WERI-Rb-1 (cell line): Measurements from ENCODE around the gene SELENOO.

Experiments used
- DNase-seq: peaks from one replicate; pipeline ENCODE4 v3.0.0-alpha.2; 2020
- H3K27ac ChIP-seq: fragments of 250-450 bp; sonication (Bioruptor Pico); 2 replicates; pipeline ENCODE4 v1.5.1; 2020; ENCODE audit warnings: mild to moderate bottlenecking, moderate library complexity
- H3K27me3 ChIP-seq: fragments of 250-450 bp; sonication (Bioruptor Pico); 2 replicates; pipeline ENCODE4 v1.5.1; 2021; ENCODE audit warnings: mild to moderate bottlenecking, low read depth, moderate library complexity; ENCODE audit not compliant: insufficient read depth, severe bottlenecking
- H3K36me3 ChIP-seq: fragments of 250-450 bp; sonication (Bioruptor Pico); 2 replicates; pipeline ENCODE4 v1.5.1; 2020; ENCODE audit warnings: mild to moderate bottlenecking, moderate library complexity
- H3K4me3 ChIP-seq: 2 replicates; pipeline ENCODE4 v1.5.1; 2011; ENCODE audit warnings: low read depth, mild to moderate bottlenecking, control low read depth, low read length
- H3K9me3 ChIP-seq: fragments of 250-450 bp; sonication (Bioruptor Pico); 2 replicates; pipeline ENCODE4 v1.5.1; 2021; ENCODE audit warnings: mild to moderate bottlenecking, moderate library complexity; ENCODE audit not compliant: severe bottlenecking
- CTCF ChIP-seq: IDR thresholded peaks from 2 replicates; pipeline ENCODE4 v1.5.1; 2011; ENCODE audit warnings: low read depth, mild to moderate bottlenecking, control low read depth, inconsistent platforms, low read length

The SELENOO gene

GRCh38 chr22:50261615-50262459 lies 61.0 kb downstream of the SELENOO start, which contains the start of gene MAPK12:
MAPK12 (minus strand) TSS chr22:50261683; CDS start chr22:50261509, 174 bp downstream.
- Histone ChIP-seq H3K27me3 (no peaks in the 10 kb centered on the region), H3K4me3 (peak within 1 kb of the TSS; percentile 77), H3K36me3 (peaks cover 38% of the 10 kb centered on the region), H3K9me3 (no peaks in the 10 kb centered on the region), H3K27ac (peak within 1 kb of the TSS; percentile 80)
- TF ChIP-seq CTCF = no peak
- peak; percentile 75 for DNase-seq

GRCh38 chr22:50262460-50262911 lies 61.7 kb downstream of the SELENOO start:
- Histone ChIP-seq H3K4me3 (peak overlapping the region; percentile 24), H3K9me3 (no peaks in the 10 kb centered on the region), H3K36me3 (peaks cover 38% of the 10 kb centered on the region), H3K27me3 (no peaks in the 10 kb centered on the region), H3K27ac (peak overlapping the region; percentile 80)
- peak; percentile 53 for DNase-seq
- no peak for TF ChIP-seq CTCF

- Histone ChIP-seq H3K27ac (peak overlapping the region; percentile 80), H3K36me3 (peaks cover 35% of the 10 kb centered on the region), H3K4me3 (peak overlapping the region; percentile 15), H3K9me3 (no peaks in the 10 kb centered on the region), H3K27me3 (no peaks in the 10 kb centered on the region)
- DNase-seq = peak; percentile 70
- no peak for TF ChIP-seq CTCF
These were observed 62.3 kb downstream of the SELENOO start for GRCh38 chr22:50262973-50263617.

GRCh38 chr22:50264104-50264745 lies 63.4 kb downstream of the SELENOO start:
- peaks cover 25% of the 10 kb centered on the region for H3K36me3 ChIP-seq
- no peak for DNase-seq
- no peak overlapping the region for H3K4me3 ChIP-seq
- no peak for TF ChIP-seq CTCF
- H3K27ac ChIP-seq = no peak overlapping the region
- H3K9me3 ChIP-seq = no peaks in the 10 kb centered on the region
- no peaks in the 10 kb centered on the region for H3K27me3 ChIP-seq

GRCh38 chr22:50264946-50265669 lies 64.3 kb downstream of the SELENOO start:
- Histone ChIP-seq H3K4me3 (no peak overlapping the region), H3K27me3 (no peaks in the 10 kb centered on the region), H3K27ac (no peak overlapping the region), H3K9me3 (no peaks in the 10 kb centered on the region), H3K36me3 (peaks cover 22% of the 10 kb centered on the region)
- no peak for TF ChIP-seq CTCF
- no peak for DNase-seq
